Endometrial microvascular endothelial cells (primary cell): ENCODE results near the gene RAVER1. TPM values are rescaled to one million over a fixed set of nuclear protein-coding genes. Genes with fewer than 3 reads are reported as not detected.

Experiments
- in situ Hi-C: cut with HindIII; loops from 2 replicates; pipeline ENCODE4 v1.10.0; 2017; ENCODE audit warnings: low sequenced_read_pairs, low pct_unique_long_range_greater_than_20kb; ENCODE audit errors: inconsistent ontology term
- total RNA-seq: library from RNA; depleted of rRNA; stranded (reverse); fragments of >200 nt; gene quantifications from one replicate; pipeline ENCODE4 v1.2.3, GENCODE V29; 2015; ENCODE audit errors: inconsistent ontology term

The RAVER1 gene
- total RNA-seq, 1 donor from 2014 or later, result 28.1 TPM

DNA sequence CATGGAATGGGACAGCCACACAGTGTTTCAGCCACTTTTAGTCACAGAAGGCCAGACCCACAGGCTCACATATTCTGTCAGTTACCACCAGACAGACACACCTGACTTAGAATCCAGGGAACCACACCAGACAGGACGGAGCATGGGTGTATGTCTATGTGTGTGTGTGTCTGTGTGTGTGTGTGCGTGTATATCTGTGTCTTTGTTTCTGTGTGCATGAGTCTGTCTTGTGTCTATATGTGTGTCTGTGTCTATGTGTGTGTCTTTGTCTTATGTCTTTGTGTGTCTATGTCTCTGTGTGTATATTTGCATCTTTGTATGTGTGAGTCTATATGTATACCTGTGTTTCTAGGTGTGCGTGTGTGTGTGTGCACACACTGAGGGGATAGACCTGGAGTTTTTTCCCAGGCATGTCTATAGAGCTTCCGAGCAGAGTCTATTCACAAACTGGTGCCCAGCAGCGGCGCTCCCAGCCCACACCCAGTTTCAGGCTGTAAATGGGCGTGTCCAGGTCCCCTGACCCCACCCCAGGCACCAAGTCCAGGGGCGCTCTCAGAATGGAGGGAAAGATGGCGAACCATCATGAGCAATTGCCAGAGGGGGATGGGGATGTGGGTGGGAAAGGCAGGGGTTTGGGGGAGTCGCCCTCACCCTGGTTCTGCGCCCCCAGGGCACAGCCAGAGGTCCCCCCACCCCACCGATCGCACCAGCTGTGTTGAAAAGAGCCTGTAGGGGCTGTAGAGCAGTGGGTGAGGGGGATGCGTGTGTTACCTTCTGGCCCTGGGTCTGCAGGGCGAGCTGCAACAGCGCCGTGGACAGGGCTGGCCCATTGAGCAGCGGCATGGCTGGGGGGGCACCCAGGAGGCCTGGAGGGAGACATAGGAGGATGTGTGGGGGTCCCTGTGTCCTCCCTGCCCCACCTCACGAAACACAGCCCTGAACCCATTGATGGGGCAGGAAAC is 11.2 kb downstream of the RAVER1 start:
- in situ Hi-C loops, result no loop called here

DNA sequence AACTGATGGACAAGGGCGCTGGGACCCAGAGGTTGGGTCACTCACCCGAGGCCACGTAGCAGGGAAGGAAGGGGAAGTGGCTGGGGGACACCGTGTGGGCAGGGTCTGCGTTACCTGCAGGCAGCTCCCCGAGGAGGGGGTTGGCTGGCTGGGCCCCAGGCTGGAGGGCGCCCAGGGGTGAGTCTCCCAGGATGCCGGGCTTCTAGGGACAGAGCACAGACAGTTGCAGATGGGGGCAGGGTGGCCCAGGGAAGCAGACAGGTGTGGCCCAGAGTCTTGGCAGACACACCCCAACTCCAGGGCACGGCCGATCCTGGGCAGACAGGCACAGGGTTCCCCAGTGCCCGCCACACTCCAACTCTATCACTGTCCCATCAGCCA is 11.9 kb downstream of the RAVER1 start:
- in situ Hi-C loops, result no loop called here

DNA sequence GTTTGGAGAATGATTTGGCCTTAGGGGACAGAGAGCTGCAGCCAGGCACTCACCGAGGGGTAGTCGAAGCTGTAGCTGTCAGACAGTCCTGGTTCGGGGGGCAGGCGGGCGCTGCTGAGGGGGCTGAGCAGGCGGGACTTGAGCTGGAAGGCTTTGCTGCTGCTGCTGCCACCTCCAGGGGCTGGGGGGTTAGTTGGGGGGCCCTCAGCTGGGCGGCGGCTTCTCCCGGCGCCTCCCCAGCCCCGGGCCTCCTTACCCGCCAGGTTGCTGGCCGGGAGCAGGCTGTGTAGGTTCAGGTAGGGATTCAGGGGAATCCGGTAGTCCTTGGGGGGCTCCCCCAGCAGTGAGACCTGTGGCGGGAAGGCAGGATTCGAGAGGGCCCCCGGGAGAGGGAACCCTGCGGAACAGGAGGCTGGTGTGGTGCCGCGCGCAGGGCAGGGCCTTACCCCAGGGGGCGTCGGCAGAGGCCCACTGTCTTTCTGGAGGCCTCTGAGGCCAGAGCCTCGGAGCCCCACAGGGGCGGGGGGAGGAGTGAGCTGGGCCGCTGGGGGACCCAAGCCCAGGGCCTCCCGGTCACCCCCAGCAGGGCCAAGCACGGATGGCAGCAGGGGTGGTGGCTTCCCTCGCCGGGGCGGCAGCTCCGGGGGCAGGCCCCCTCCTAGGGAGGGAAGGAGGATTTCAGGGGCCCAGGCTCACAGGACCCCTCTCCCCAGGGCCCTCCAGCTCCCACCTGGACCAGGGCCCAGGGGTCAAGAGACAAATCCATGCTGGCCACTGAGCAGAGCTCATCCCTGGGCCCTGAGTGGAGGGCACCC is 12.5 kb downstream of the RAVER1 start:
- in situ Hi-C loops, result no loop called here

DNA sequence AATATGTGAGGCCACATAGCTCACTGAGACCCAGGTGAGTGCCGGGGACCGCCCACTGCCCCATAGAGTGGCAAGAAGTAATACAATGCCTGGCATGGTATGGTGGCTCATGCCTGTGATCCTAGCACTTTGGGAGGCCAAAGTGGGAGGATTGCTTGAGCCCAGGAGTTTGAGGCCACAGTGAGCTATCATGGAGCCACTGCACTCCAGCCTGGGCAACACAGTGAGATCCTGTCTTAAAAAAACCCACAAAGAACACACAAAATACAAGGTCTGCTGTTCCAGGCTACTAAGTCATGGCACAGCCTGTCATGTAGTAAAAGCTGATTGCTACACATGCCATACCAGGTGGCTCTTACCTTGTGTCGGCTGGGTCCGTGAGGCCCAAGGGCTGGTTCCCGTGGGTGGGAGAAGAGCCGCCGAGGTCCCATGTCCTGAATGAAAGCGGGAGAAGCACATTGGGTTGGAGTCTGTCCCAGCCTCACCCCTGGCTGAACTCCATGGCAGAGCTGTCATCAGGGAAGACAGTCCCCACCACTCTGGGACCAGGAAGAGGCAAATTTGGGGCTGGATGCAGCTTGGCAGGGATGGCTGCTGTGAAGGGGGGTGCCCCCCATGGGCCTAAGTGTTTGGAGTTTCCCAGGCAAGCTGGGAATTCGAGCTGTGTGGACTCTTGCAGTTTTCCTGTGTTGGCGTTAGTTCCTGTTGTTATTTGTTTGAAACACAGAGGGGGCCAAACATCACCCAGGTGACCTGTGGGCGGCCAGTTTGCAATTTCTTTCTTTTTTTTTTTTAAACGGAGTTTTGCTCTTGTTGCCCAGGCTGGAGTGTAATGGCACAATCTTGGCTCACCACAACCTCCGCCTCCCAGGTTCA is 14.3 kb downstream of the RAVER1 start:
- in situ Hi-C loops, result no loop called here

DNA sequence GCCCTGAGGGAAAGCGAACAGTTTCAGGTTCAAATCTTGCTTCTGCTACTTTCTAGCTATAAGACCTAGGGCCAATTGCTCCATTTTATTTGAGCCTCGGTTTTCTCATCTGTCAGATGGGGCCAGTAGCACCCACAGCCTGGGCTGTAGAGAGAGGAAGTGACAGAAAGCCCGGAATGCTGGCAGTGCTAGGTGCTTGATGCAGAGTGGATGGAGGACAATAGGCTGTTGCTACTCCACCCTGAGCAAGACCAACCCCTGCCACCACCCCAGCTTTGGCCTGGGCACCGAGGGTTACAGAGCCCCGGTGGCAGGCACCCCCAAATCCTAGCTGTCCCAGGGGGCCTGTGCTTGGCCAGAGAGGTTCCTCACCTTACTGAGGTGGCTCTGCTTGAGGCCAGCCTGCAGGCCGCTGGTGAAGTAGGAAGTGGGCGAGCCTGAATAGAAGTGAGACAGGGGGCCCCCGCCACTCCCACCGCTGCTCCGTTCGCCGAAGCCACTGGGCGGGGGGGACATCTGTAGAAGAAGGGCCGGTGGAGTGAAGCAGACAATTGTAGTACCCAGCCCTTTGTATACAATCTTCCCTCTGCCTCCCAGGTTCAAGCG is 15.4 kb downstream of the RAVER1 start:
- in situ Hi-C loops, result no loop called here

DNA sequence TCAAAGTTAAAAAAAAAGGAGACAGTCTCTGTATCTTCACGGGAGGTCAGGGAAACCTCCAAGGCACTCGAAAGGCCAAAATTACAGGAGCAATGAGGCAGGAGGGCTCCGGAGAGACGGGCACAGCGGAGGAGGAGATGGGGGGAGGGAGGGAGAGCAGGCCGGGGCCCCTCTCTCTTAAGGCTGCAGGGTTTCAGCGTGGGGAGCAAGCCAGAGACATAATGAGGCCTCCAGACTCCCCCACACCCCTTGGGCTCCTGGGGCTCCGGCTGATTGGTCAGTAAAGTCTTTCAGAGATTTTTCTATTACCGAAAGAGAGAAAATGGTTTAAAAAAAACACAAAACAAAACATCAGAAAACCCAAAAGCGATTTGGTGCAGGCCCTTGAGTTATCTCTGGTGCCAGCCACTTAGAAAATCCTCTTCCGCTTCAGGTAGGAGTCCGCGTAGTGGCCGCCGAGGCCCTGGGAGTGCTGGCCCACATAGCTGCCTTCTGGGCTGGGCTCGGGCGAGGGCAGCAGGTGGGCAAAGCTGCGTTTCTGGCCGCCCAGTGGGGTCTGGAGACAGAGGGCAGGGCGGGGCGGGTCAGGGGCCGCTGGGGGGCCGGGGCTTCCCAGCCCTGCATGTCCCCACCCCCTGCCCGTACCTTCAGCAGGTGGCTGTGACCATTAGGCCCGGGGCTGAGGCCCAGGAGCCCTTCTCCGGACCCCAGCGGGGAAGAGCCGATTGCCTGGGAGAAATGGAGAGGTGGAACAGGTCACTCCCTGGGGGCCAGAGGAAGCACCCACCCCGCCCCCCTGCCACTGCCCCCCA is 16.1 kb downstream of the RAVER1 start:
- in situ Hi-C loops, result no loop called here

DNA sequence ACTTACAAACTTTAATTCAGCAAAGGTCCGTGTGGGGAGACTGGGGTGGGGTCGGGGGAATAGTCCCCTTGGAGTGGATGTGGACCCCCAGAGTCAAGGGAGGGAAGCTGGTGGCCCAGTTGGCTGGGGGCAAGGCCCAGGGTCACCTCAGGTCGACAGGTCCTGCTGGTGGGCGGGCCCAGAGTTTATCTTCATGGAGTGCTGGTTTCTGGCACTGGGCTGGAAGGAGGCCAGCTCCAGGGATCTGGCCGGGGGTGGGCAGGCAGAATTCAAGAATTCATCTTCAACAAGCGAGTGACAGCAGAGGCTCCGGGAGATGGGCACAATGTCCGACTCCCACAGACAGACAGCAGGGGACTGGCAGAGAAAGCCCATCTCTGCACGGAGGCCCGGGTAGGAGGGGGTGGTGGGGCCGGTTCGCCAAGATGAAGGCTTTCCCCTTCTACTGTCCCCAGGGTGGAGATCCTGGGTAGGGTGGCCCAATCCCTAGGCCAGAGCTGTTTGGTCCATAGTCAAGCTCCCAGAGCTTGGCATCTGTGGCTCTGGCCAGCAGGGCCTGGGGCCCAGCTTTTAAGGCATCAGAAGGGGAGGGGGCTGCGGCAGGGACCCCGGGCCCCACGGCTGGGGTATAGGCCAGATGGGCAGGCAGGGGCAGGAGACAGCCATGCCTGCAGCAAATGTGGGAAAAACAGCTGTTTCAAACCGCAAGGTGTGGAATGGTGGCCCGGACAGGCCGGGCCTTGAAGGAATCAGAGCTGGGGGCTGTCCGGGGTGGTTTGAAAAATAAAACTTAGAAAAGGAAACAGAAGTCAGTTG is 16.9 kb downstream of the RAVER1 start:
- in situ Hi-C loops, result no loop called here

DNA sequence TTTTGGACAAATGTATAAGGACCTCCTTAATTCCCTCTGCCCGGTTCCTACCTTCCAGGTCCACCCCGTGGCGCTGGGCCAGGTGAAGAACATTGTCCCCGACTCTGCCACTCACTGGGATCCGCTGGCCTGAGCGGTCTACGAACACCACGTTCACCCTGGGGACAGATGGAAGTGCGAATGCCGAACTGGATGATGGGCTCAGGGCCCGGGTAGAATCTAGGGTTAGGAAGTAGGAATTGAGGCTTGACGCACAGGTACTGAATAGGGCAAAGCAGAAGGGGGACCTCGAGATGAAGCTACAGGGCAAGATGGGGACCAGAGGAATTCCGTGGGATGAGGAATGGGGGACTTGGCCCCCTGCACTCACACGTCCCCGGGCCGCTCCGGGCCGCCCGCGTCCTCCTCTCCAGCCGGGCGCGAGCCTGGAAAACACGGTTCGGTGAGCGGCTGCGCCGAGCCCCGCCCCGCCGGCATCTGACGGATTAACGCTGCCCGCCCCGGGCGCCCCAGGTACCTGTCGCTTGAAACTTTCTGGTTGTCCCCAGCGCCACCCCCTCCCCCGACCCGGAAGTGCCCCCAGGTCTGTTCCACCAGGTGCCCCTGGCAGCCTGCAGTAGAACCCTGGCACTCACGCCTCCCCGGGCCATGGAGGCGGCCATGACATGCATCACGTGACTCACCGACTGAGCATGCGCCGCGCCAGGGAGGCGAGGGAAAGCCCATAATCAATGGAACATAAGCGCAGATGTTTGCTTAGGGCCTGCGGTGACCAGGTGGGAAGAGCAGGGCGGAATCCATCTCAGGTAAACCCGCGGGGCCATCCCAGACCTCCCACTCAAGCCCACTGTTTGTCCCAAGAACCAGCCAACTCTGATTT is 17.8 kb downstream of the RAVER1 start, which contains the start of gene FDX2:
TSS of gene FDX2 (minus strand) at position 681 of the 880 bp plus-strand sequence. CDS start at position 662, 19 bp downstream.
- in situ Hi-C loops, result no loop called here

DNA sequence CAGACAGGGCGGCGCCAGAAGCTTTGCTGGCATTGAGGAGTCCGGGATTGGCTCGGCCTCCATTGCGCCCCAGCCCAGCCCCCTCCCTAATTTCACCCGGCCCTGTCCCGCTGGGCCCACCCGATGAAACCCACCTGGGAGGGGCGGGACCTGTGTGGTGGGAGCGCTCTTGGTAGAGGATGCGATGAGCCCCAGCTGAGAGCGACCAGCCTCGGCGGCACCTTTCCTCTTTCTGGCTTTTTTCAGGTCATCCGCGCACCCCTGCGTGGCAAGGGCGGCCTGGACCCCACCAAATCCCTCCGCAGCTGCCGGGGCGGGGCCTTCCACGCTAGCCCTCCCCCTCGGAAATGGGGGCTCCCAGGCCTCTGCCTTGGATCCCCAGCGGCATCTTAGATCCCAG is 23.9 kb downstream of the RAVER1 start, which contains the start of gene ZGLP1:
TSS of gene ZGLP1 (minus strand) at position 393 of the 400 bp plus-strand sequence.
- in situ Hi-C loops, result no loop called here

DNA sequence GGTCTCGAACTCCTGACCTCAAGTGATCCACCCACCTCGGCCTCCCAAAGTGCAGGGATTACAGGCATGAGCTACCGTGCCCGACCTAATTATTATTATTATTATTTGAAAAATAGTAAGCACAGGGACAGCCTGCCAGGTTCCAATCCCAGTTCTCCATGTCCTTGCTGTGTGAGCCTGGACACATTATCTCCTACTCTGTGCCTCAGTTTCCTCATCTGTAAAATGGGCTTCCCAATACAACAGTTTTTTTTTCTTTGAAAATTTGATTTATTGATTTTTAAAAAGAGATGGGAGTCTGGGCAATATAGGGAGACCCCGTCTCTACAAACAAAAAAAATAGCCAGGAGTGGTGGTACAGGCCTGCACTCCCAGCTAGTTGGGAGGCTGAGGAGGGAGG is 27.0 kb downstream of the RAVER1 start:
- in situ Hi-C loops, result no loop called here

DNA sequence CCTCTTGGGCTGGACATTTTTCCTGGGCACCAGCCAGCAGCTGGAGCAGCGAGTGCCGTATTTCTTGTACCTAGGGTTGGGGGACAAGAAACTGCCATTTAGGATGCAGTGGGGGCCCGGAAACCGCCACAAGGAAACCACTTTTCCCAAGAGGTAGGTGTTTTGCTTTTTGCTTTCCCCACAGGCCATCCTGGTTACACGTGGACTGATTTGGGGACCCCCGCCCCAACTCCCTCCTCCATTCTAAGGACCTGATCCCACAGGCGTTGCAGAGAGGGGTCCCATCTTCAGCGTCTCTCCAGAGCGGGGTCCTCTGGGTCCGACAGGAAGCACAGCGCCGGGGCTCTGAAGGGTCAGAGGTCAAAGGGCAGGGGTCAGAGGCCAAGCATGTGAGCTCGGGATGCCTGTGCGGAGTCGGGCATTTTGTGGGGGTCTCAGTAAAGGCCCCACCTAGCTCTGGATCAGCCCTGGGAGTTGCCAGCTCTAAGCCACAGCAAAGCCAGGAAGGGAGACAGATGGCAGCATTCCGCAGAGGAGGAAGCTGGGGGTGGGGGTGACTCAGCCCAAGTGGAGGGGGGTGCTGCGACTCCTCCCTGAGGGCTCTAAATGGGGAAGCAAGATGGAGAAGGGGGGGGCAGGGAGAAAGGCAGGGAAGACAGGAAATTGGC is 28.1 kb downstream of the RAVER1 start:
- in situ Hi-C loops, result no loop called here

DNA sequence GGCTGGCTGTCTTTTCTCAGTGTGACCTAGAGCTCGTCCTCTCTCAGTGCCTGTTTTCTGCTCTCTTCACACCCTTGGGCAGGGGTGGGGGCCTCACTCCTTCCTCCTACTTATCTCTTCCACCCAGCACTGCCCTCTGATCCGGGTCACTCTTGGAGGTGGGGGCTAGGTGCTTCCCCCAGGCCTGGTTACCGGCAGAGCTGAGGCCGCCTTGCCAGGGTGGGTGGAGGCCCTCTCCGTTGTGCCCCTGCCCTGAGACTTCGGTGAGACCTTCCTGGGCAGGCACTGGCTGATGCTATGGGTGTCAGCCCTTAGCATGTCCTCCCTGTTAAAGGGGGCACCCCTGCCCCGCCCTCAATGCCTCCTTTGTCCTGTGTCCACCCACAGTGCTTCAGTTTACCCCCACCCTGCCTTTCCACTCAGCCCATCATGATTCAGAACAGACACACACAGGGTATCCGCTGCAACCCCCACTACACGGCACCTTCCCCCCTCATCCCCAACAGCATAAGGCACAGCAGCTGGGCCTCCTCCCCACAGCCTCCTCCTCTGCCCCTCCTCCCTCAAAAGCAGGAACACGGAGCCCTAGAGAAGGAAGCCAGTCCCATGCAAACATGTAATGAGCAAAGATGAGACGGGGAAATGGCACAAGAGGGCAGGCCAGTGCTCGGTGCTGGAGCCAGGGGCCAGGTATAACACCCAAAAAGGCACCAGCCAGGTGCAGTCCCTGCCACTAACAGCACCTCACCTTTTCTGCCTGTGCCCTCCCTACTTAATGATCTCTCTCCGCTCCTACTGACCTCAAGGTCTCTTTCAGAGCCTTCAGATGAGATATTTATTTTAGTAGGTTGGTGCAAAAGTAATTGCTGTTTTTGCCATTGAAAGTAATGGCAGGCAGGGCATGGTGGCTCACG is 33.5 kb downstream of the RAVER1 start:
- in situ Hi-C loops, result no loop called here

DNA sequence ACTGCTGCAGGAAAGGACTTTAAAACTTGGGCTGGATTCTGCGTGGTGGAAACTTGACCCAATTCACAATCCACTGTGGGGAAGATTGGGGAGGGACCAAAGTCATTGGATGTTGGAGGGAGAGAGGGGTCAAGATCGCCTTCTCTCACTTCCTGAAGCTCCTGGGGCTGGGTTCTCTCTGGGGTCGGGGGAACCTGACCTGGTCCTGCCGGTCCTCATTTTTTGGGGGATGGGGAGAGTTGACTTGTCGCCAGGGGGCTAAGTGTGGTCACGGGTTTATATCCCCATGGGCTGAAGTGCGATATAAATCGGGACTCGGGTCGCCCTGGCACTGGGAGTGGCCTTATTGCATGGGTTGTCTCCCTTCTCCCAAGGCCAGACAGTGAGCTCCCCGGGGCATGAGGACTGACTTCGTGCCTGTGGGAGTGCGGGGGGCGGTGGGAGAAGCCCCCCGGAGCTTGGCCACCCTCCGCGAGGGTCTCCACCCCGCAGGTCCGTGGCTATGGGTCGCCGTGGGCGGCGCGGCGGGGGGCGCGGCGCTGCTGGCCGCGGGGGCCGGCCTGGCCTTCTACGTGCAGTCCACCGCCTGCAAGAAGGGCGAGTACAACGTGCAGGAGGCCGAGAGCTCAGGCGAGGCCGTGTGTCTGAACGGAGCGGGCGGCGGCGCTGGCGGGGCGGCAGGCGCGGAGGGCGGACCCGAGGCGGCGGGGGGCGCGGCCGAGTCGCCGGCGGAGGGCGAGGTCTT is 37.3 kb downstream of the RAVER1 start:
- in situ Hi-C loops, result no loop called here

DNA sequence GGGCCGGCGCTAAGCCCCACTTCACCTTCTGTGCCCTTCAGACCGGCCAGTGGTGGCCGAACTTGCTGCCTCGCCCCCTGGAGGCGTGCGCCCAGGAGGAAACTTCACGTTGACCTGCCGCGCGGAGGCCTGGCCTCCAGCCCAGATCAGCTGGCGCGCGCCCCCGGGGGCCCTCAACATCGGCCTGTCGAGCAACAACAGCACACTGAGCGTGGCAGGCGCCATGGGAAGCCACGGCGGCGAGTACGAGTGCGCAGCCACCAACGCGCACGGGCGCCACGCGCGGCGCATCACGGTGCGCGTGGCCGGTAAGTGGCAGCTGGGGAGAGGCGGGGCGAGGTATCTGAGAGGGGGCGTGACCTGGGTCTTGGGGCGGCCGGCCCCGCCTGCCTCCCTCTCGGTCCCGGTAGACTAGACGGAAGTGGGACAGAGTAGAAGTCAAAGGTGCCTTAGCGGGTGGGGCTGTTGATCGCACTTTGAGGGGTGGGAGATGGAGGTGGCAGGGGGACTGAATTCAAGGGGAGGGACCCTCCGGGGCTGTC is 38.0 kb downstream of the RAVER1 start:
- in situ Hi-C loops, result no loop called here
